ENCODE data around the gene MBD3L5.
"Not testable (repeated sequence)": the region's sequence is repeated elsewhere in the genome, so short reads cannot be mapped to it uniquely, and the experiment has no call there.

Gene MBD3L5

GRCh38 chr19:7030278-7030677 lies at the start of gene MBD3L5:
Gene MBD3L5, plus strand, starts transcription at chr19:7030578. Its CDS starts 34 bp downstream, at chr19:7030612.
- not testable (repeated sequence) for H3K27me3 Mint-ChIP-seq; H3K36me3 Mint-ChIP-seq (ENCODE audit: low read depth); H3K27ac Mint-ChIP-seq; DNase-seq; H3K4me1 Mint-ChIP-seq (ENCODE audit: low read depth); H3K9me3 Mint-ChIP-seq; H3K4me3 Mint-ChIP-seq

- no peak overlapping the region for H3K27ac Mint-ChIP-seq
- peaks cover 4% of the 10 kb centered on the region for H3K4me1 Mint-ChIP-seq (ENCODE audit: low read depth)
- H3K36me3 Mint-ChIP-seq (ENCODE audit: low read depth) = peaks cover 46% of the 10 kb centered on the region
- H3K9me3 Mint-ChIP-seq = peaks cover 28% of the 10 kb centered on the region
- H3K27me3 Mint-ChIP-seq = no peaks in the 10 kb centered on the region
- H3K4me3 Mint-ChIP-seq = no peak overlapping the region
- no peak for DNase-seq
Observed at GRCh38 chr19:6983448-6983847, 46.9 kb upstream of the MBD3L5 start.

- Mint-ChIP-seq H3K4me3 (no peak overlapping the region), H3K27ac (no peak overlapping the region)
Observed at GRCh38 chr19:6987850-6988249, 42.5 kb upstream of the MBD3L5 start.

GRCh38 chr19:6988257-6988656 lies 42.1 kb upstream of the MBD3L5 start:
- Mint-ChIP-seq H3K4me3 (no peak overlapping the region), H3K27me3 (no peaks in the 10 kb centered on the region), H3K27ac (no peak overlapping the region), H3K4me1 (ENCODE audit: low read depth) (no peaks in the 10 kb centered on the region), H3K9me3 (peaks cover 25% of the 10 kb centered on the region), H3K36me3 (ENCODE audit: low read depth) (peaks cover 37% of the 10 kb centered on the region)
- no peak for DNase-seq

More at GRCh38 chr19:6987850-6988249, 42.5 kb upstream of the MBD3L5 start:
- Mint-ChIP-seq H3K36me3 (ENCODE audit: low read depth) (peaks cover 37% of the 10 kb centered on the region), H3K27me3 (no peaks in the 10 kb centered on the region), H3K4me1 (ENCODE audit: low read depth) (no peaks in the 10 kb centered on the region), H3K9me3 (peaks cover 28% of the 10 kb centered on the region)
- DNase-seq = no peak

GRCh38 chr19:6995054-6995453 lies 35.3 kb upstream of the MBD3L5 start:
- H3K27ac Mint-ChIP-seq = no peak overlapping the region
- no peaks in the 10 kb centered on the region for H3K36me3 Mint-ChIP-seq (ENCODE audit: low read depth)

GRCh38 chr19:6996810-6997209 lies 33.6 kb upstream of the MBD3L5 start:
- Mint-ChIP-seq H3K4me1 (ENCODE audit: low read depth) (peaks cover 14% of the 10 kb centered on the region), H3K4me3 (peak overlapping the region; percentile 64), H3K27ac (no peak overlapping the region), H3K9me3 (peaks cover 8% of the 10 kb centered on the region), H3K36me3 (ENCODE audit: low read depth) (no peaks in the 10 kb centered on the region), H3K27me3 (no peaks in the 10 kb centered on the region)
- no peak for DNase-seq

More at GRCh38 chr19:6995054-6995453, 35.3 kb upstream of the MBD3L5 start:
- H3K4me1 Mint-ChIP-seq (ENCODE audit: low read depth) = peaks cover 14% of the 10 kb centered on the region
- no peak for DNase-seq
- H3K27me3 Mint-ChIP-seq = no peaks in the 10 kb centered on the region
- no peak overlapping the region for H3K4me3 Mint-ChIP-seq
- peaks cover 8% of the 10 kb centered on the region for H3K9me3 Mint-ChIP-seq

GRCh38 chr19:6997679-6998445 lies 32.5 kb upstream of the MBD3L5 start:
- peak overlapping the region; percentile 72 for H3K27ac Mint-ChIP-seq
- H3K27me3 Mint-ChIP-seq = no peaks in the 10 kb centered on the region
- peaks cover 8% of the 10 kb centered on the region for H3K9me3 Mint-ChIP-seq
- no peak for DNase-seq
- H3K4me1 Mint-ChIP-seq (ENCODE audit: low read depth) = peaks cover 14% of the 10 kb centered on the region
- peak overlapping the region; percentile 64 for H3K4me3 Mint-ChIP-seq
- no peaks in the 10 kb centered on the region for H3K36me3 Mint-ChIP-seq (ENCODE audit: low read depth)

- no peaks in the 10 kb centered on the region for H3K27me3 Mint-ChIP-seq
- H3K4me3 Mint-ChIP-seq = no peak overlapping the region
- DNase-seq = no peak
- H3K4me1 Mint-ChIP-seq (ENCODE audit: low read depth) = peaks cover 19% of the 10 kb centered on the region
- H3K36me3 Mint-ChIP-seq (ENCODE audit: low read depth) = no peaks in the 10 kb centered on the region
- H3K27ac Mint-ChIP-seq = no peak overlapping the region
- H3K9me3 Mint-ChIP-seq = peaks cover 6% of the 10 kb centered on the region
Observed at GRCh38 chr19:6999933-7000332, 30.4 kb upstream of the MBD3L5 start.

- Mint-ChIP-seq H3K36me3 (ENCODE audit: low read depth) (no peaks in the 10 kb centered on the region), H3K4me1 (ENCODE audit: low read depth) (peaks cover 19% of the 10 kb centered on the region), H3K9me3 (peaks cover 2% of the 10 kb centered on the region), H3K4me3 (no peak overlapping the region), H3K27ac (no peak overlapping the region), H3K27me3 (no peaks in the 10 kb centered on the region)
- DNase-seq = no peak
Observed at GRCh38 chr19:7000333-7000732, 30.0 kb upstream of the MBD3L5 start.

GRCh38 chr19:7000816-7001215 lies 29.6 kb upstream of the MBD3L5 start:
- Mint-ChIP-seq H3K4me1 (ENCODE audit: low read depth) (peaks cover 19% of the 10 kb centered on the region), H3K9me3 (no peaks in the 10 kb centered on the region), H3K27me3 (no peaks in the 10 kb centered on the region), H3K4me3 (no peak overlapping the region), H3K36me3 (ENCODE audit: low read depth) (no peaks in the 10 kb centered on the region), H3K27ac (no peak overlapping the region)
- DNase-seq = no peak

GRCh38 chr19:7004313-7004931 lies 26.0 kb upstream of the MBD3L5 start:
- DNase-seq = no peak
- H3K9me3 Mint-ChIP-seq = peaks cover 5% of the 10 kb centered on the region
- H3K4me3 Mint-ChIP-seq = no peak overlapping the region
- H3K27ac Mint-ChIP-seq = no peak overlapping the region
- peaks cover 33% of the 10 kb centered on the region for H3K4me1 Mint-ChIP-seq (ENCODE audit: low read depth)
- no peaks in the 10 kb centered on the region for H3K27me3 Mint-ChIP-seq
- no peaks in the 10 kb centered on the region for H3K36me3 Mint-ChIP-seq (ENCODE audit: low read depth)

- H3K27ac Mint-ChIP-seq = no peak overlapping the region
- H3K27me3 Mint-ChIP-seq = no peaks in the 10 kb centered on the region
- DNase-seq = no peak
- peaks cover 46% of the 10 kb centered on the region for H3K4me1 Mint-ChIP-seq (ENCODE audit: low read depth)
- H3K36me3 Mint-ChIP-seq (ENCODE audit: low read depth) = peaks cover 2% of the 10 kb centered on the region
- peaks cover 9% of the 10 kb centered on the region for H3K9me3 Mint-ChIP-seq
- H3K4me3 Mint-ChIP-seq = no peak overlapping the region
Observed at GRCh38 chr19:7006135-7006704, 24.2 kb upstream of the MBD3L5 start.

- Mint-ChIP-seq H3K4me3 (no peak overlapping the region), H3K4me1 (ENCODE audit: low read depth) (peaks cover 56% of the 10 kb centered on the region), H3K36me3 (ENCODE audit: low read depth) (peaks cover 2% of the 10 kb centered on the region), H3K27ac (no peak overlapping the region), H3K27me3 (no peaks in the 10 kb centered on the region), H3K9me3 (peaks cover 12% of the 10 kb centered on the region)
- no peak for DNase-seq
Observed at GRCh38 chr19:7007859-7008258, 22.5 kb upstream of the MBD3L5 start.

GRCh38 chr19:7010722-7011593 lies 19.4 kb upstream of the MBD3L5 start:
- Mint-ChIP-seq H3K4me3 (no peak overlapping the region), H3K4me1 (ENCODE audit: low read depth) (peaks cover 65% of the 10 kb centered on the region)

More at GRCh38 chr19:7010722-7011593, 19.4 kb upstream of the MBD3L5 start:
- Mint-ChIP-seq H3K27me3 (no peaks in the 10 kb centered on the region), H3K27ac (peak overlapping the region; percentile 83), H3K9me3 (peaks cover 14% of the 10 kb centered on the region), H3K36me3 (ENCODE audit: low read depth) (peaks cover 2% of the 10 kb centered on the region)
- no peak for DNase-seq

Data from activated T-cell treated with anti-CD3 and anti-CD28 coated beads, Interleukin-2, amount 50 U/mL, for 24 hours (primary cell).